Aortic smooth muscle cell (primary cell): Measurements from ENCODE around the gene ALDH1B1. TPM values are rescaled to one million over a fixed set of nuclear protein-coding genes. Genes with fewer than 3 reads are reported as not detected.

Experiments used
- total RNA-seq: library from RNA; depleted of rRNA; stranded (reverse); fragments of >200 nt; gene quantifications from 2 replicates; pipeline ENCODE4 v1.2.3, GENCODE V29; 2014

The ALDH1B1 gene
- total RNA-seq = 6.8 and 9.9 TPM in 2 replicates

GRCh38 chr9:38392235-38393127 is at the start of gene ALDH1B1:
Gene ALDH1B1 (plus strand): TSS chr9:38392702. CDS start chr9:38395749, 3,047 bp downstream.

DNA sequence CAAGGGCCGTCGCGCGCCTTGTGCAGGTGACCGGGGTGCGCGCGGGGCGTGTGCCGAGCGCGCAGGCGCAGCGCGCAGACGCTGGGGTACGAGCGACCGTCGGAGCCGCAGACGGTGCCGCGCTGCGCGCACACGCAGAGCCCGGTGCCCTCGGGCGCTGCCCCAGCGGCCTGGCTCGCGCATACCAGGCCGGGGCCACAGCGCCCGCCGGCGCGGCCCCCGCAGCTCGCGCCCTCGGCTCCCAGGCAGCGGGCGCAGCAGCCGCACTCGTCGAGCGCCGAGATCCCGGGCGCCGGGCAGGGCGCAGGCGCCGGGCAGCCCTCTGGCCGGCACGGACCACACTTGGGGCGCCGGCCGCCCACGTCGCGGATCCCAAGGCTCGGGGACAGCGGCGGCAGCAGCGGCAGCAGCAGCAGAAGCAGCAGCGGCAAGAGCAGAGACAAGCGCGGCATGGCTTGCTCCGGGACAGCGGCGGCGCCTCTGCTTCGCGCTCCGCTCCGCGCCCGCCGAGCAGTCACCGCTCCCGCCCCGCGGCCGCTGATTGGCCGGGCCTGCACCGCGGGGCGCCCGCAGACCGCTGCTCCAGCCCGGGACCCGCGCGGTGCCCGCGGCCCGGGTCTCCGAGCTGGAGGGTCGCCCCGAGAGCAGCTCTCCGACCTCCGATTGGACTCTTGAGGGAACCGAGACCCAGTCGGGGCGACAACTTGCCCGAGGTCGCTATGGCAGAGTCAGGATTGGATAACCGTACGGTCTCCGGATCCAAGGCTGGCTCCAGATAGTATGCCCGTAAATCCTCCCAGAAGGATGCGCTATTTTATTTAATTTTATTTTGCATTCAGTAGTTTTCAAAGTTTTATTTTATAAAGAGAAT is 31.7 kb downstream of the ALDH1B1 start, which contains the start of gene IGFBPL1:
IGFBPL1 (minus strand) TSS at position 482 of the 871 bp plus-strand sequence; CDS start at position 452, 30 bp downstream.

Other genes with a start within 250 kb of the ALDH1B1 start
- gene IGFBPL1, start 31.8 kb downstream of the ALDH1B1 start, total RNA-seq = not detected in 2 replicates
- 0.06 and 0.13 TPM in 2 replicates for gene ANKRD18A, start 227.9 kb downstream of the ALDH1B1 start, total RNA-seq